CD4-positive, alpha-beta T cell treated with Interleukin-10 for 1 hour (primary cell): Measurements from ENCODE around the gene KRT84.
"Not testable (repeated sequence)": the region's sequence is repeated elsewhere in the genome, so short reads cannot be mapped to it uniquely, and the experiment has no call there.

Experiments used
- DNase-seq: peaks from one replicate; pipeline ENCODE4 v3.0.0-alpha.2; 2020

The KRT84 gene

GRCh38 chr12:52410589-52411248 is 25.3 kb upstream of the KRT84 start:
- DNase-seq, result not testable (repeated sequence)

DNA sequence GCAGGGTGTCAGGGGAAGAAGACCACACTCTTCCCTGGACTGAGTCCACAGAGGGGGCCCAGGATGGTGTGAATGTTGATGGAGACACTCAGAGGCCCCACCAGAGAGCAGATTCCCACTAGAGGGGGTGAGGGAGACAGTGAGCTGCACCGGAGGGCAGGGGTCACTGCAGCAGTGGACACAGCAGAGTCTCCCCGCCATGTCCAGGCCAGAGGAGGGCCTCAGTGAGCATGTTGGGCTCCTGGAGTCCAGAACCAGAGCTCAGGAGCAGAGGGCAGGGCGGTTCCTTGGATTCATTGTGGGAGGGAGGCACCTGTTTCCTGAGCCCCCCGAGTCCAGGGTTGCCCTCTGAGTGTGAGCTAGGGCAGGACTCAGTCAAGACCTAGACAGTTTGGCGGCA is 22.5 kb upstream of the KRT84 start:
- DNase-seq, result no peak

GRCh38 chr12:52405922-52406385 is 20.5 kb upstream of the KRT84 start, which contains the start of gene KRT82:
Gene KRT82, minus strand, starts transcription at chr12:52406335. Its CDS starts 58 bp downstream, at chr12:52406277.
- DNase-seq, result no peak

DNA sequence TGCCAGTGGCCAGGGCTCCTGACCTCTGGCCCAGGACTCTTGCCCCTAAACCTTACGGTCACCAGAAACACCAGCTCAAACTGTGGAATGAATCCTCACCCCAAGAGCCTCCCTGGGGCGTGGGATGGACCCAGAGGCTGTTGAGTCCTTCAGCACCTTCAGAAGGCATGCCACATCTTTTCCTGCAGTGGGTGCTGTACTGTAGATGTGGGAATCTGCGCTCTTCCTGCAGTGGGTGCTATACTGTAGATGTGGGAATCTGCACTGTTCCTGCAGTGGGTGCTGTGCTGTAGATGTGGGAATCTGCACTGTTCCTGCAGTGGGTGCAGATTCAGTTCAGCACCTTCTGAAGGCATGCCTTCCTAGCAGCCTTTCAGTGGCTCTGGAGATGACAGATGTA is 19.5 kb upstream of the KRT84 start:
- no peak for DNase-seq

GRCh38 chr12:52403561-52403960 is 18.1 kb upstream of the KRT84 start:
- no peak for DNase-seq

DNA sequence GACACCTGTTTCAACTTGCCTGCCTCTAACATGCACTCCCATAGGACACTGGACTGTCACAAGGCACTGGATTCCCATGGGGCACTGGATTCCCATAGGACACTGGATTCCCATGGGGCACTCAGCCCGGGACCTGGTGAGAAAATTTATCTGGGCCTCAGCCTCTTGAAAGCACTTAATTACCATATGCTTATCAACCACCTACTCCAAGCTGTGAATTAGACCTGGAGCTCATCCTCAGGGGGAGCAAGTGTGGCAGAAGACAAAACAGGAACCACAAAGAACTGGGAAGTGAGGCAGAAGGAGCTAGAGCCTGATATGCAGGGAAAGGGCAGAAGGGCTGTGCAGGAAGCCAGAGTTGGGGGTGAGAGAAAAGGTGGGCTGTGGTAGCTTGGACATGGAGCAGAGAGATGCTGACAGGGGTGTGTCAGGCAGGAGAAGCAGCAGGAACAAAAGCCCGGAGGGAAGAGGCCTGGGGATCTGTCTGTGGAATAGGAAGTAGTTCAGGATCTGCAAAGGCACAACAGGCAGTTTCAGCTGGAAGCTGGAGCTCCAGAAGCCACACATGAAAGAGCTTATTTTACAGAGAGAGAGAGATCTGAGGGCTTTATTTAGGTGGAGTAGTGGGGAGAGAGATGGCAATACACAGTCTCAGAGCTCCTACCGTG is 17.6 kb upstream of the KRT84 start:
- DNase-seq, result no peak

GRCh38 chr12:52402377-52402776 is 16.9 kb upstream of the KRT84 start:
- no peak for DNase-seq

GRCh38 chr12:52401926-52402325 is 16.5 kb upstream of the KRT84 start:
- DNase-seq, result no peak

DNA sequence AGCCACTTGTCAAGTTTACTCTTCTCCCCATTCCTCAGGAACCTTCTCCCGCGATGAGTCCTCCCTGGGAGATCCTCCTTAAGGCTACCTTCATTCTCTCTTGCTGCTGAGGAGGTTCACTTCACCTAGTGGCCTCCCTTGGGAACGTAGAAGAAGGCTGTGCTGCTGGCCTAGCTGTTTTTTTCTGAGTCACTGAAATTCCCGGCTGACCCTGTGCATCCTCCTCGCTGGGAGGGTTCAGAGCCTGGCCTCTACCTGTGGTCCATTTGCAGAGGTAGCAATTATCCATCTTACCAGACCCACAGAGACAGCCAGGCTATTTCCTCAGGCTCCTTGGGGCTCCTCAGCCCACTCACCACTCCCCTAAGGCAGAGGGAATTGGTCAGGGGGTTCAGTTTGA is 16.1 kb upstream of the KRT84 start:
- DNase-seq, result no peak

GRCh38 chr12:52400906-52401305 is 15.5 kb upstream of the KRT84 start:
- no peak for DNase-seq

DNA sequence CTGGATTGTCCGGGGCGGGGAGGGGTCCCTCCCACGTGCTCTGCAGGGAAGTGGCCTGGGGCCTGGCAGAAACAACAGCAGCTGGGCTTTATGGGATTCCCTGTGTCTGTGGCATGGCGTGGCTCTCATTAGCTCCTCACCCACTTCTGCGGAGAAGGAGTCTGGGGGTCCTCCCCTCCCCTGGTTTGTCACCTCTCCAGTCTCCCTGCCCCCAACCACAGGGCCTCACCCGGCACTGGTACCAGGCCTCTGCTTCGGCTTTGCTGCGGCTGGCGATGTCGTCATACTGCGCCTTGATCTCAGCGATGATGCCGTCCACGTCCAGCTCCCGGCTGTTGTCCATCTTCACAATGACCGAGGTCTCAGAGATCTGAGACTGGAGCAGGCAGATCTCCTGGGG is 14.3 kb upstream of the KRT84 start:
- DNase-seq, result no peak

DNA sequence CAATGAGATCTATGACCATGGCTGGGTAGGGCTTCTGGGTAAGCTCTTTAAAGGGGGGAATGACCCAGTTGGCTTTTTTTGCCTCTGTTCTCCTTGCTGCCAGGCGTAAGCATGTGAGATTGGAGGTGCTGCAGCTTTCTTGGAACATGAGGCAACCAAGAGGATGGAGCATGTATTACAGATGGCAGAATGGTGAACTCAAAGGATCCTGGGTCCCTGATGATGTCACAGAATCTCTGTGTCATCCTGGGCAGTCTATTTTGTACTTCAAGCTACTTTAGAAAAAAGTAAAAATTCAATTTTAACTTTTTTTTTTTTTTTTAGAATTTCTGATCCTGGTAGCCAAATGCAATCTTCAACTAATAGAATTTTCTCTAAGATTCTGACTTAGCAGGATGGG is 12.7 kb upstream of the KRT84 start:
- no peak for DNase-seq

- no peak for DNase-seq
These were observed 11.2 kb upstream of the KRT84 start for GRCh38 chr12:52396656-52397055.

DNA sequence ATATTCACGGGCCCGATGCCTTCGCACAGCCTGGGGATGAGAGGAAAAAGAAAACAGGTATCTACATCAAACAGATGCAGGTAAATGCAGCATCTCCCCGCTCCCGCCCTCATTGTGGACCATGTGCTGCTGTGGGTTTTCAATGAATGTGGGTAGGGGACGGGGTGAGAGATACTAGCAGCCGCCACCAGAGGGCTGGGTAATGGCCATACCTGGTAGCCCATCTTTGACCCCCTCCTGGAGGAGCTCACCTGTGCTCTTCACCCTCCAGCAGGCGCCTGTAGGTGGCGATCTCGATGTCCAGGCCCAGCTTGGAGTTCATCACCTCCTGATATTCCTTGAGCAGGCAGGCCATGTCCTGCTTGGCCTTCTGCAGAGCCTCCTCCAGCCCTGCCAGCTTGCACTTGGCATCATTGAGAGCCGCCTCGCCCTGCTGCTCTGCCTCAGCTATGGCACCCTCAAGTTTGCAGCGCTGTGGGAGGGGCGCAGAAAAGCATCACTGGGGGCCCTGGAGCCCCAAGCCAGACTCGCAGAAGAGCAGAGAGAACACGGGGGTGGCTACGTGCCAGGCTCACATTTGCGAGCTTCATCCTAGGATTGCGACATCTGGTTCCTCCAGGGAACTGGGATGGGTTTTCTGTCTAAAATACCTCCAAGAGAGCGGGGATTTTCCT is 10.4 kb upstream of the KRT84 start:
- peak; percentile 1 for DNase-seq

GRCh38 chr12:52394836-52395405 is 9.5 kb upstream of the KRT84 start:
- no peak for DNase-seq

DNA sequence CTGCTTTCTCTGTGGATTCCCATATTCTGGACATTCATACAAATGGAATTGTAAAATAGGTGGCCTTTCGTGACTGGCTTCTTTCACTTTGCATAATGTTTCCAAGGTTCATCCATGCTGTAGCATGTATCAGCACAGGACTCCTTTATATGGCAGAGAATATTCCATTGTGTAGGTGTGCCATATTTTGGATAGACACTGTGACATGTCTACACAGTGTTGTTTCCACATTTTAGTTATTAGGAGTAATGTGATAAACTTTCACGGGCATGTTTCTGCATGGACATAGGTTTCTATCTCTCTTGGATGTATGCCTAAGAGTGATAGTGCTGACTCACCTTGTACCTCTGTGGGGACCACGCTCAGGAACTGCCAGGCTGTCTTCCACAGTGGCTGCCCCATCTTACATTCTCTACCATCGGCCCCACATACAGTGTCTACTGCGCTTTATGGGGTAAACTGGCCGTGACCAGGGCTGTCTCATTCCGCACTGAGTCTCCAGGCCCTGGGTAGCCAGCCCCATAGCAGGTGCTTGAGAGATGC is 7.1 kb upstream of the KRT84 start:
- DNase-seq, result no peak

- no peak for DNase-seq
These were observed 6.2 kb upstream of the KRT84 start for GRCh38 chr12:52391618-52392002.

- DNase-seq, result peak; percentile 8
These were observed 5.5 kb upstream of the KRT84 start for GRCh38 chr12:52390739-52391617.

DNA sequence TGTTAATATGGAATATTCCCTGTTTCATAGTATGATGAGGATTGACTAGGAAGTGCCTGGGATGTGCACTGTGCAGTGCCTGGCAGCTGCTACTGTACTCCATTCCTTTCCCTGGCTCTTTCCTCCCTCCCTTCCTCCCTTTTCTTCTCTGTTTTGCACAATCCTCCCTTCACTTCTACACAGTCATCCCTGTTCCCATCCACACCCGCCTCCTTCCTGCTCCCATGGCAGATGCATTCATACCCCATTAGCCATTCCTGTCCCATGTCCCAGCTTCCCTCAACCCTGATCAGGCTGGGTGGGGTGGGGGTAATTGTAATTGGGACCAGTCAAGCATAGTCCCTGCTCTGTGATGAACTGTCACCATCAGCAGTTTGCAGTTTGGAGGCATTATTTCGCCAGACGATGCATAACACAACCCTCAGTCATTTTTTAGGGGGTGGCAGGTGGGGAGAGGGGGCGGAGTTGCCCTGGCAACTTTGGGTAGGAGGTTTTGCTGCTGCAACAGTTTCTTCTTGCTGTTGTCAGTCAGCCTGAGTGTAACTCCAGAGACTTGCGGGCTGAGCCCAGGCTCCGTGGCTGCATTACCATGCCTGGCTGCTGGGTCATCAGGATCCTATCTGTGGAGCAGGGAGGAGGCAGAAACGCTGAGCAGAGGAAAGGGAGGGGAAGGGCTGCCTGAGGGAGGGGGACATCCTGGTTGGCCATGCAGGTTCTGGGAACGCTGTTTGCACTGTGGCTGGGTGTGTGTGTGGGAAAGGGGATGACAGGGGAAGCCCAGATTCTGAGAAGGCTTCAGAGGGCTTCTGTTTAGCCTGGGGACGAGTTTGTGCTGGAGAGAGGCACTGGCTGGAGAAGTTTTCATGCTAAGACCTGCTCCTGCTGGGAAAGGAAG is 4.1 kb upstream of the KRT84 start:
- DNase-seq, result no peak

DNA sequence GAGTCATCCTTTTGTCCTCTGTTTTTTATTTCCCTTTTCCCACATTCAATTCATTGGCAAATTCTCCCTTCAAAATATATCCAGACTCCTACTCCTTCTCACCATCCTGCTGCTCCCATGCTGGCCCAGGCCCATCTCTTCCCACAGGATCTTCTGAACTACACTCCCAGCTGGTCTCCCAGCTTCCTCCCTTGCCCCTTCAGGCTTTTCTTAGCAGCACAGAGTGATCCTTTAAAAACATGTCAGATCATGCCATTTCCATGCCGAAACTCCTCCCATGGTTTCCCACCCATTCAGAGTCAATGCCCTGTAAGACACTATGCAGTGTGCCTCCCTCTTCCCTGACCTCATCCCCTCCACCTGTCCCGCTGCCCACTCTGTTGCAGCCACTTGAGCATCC is 2.4 kb upstream of the KRT84 start:
- no peak for DNase-seq

GRCh38 chr12:52383331-52383730 is 2.1 kb downstream of the KRT84 start:
- DNase-seq, result no peak
